LHCN-M2 (cell line): ENCODE data around the gene NOTCH1. TPM values are rescaled to one million over a fixed set of nuclear protein-coding genes. Genes with fewer than 3 reads are reported as not detected.
A peak's percentile ranks its signal among the peaks of the same experiment; 100 is the strongest.

ENCODE experiments used
- DNase-seq: peaks from one replicate; pipeline ENCODE4 v3.0.0-alpha.2; 2012; ENCODE audit warnings: low read depth
- total RNA-seq: library from RNA; depleted of rRNA; stranded (reverse); fragments of >200 nt; gene quantifications from 2 replicates; pipeline ENCODE4 v1.2.3, GENCODE V29; 2014

NOTCH1 gene
- total RNA-seq, 1 experiment from 2014 or later: 9.1 TPM

DNA sequence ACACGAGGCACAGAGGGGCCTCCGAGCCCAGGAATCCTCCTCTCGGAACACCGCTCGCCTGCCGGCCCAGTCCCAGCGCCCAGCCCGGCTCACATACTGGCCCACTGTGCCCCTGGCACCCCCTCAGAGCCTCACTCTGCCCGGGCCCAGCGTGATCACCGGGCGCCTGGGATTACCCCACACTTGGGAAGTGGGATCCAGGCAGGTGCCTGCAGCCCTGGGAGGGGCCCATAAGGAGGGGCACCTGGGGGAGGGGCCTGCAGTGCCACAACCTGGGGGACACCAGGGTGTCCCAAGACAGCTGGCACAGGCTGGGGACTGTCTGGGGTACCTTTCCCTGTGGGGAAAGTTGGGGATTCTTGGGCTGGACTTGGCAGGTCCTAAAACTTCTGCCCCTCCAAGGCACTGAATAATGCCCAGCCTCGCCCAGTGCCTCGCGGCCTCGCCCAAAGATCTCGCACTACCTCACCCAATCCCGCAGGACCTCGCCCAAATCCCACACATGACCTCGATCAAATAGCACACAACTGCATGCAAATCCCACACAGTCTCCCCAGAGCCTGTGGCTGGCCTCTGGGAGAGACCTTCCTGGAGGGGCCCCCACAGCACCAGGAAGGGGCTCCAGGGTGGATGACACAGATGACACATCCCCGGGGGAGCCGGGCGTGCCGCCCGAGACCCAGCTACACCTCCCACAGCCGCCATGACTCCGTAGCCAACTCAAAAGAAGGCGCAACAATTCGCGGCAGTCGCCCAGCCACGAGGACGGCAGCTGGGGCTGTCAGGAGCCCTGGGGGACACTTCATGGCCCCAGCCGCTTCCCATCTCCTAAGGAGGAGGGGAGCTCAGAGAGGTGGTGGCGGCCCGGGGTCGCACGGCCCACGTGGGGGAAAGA, 13.7 kb downstream of the NOTCH1 start:
- no peak for DNase-seq

GRCh38 chr9:136531186-136531903, 14.5 kb downstream of the NOTCH1 start:
- DNase-seq: no peak

DNA sequence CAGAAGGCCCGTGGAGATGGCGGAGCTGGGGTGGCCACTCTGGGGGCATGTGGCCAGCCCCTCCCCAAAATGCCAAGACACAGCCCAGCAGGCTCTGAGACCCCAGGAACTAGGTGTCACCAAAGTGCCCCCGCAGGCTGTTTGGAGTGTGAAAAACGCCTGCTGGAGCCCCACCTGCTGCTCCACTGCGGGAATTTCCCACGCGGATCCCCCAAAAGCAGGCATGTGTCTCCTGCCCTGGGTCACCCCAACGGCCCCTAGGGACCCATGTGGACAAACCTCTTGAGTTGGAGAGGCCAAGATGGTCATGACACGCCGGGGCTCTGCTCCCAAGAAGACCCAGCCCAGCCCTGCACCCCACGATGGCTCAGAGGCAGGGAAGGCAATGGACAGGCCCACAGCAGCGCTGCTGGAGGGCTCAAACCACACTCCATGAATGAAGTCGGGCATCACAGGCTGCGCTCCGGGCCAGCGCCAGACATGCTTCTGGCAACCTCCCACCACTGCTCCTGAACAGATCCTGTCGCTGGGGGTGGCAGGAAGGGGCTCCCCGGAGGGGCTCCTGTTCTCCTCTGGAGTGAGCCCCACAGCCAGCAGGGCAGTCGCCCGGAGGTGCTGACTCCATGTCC, 15.3 kb downstream of the NOTCH1 start:
- DNase-seq: no peak

DNA sequence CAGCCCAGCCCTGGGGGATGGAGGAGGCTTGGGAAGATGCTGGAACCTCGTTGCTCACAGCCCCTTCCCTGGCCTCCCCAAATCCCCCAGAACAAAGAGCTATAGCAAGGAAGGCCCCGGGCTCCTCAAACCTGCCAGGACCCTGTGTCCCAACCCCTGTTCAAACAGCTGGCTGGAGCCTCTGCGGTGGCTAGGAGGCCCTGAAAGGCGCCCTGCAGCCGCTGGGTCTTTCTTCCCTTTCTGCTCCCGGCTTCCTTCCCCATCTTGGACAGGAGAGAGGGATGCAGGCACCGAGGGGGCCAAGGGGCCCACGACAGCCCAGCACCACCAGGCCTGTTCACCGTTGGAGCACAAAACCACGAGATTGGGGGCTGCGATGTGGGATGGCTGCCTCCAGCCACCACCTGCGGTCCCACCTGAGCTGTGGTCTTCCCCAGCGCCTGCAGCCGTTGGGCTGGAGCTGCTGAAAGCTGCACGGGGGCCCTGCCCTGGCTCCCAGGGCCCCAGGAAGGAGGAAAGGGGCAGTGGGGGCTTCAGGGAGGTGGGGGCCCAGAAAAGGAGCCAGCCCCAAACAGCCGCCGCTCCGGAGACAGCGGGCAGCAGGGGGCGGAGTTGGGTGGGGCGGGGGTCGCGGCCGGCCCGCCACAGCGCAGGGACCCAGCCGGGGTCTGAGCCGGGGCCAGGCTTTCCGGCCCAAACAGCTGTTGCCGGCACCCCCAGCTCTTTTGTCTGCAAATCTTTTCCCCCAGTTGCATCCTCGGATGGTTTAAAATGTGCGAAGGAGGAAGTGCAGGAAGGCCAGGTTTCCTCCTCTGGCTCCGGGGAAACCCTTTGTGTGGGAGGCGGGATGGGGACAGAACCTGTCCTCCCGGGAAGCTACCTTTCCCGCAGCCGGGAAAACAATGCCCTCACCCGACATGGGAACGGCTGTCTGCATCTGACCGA, 16.1 kb downstream of the NOTCH1 start:
- DNase-seq: no peak

GRCh38 chr9:136528716-136529341, 17.0 kb downstream of the NOTCH1 start:
- no peak for DNase-seq

DNA sequence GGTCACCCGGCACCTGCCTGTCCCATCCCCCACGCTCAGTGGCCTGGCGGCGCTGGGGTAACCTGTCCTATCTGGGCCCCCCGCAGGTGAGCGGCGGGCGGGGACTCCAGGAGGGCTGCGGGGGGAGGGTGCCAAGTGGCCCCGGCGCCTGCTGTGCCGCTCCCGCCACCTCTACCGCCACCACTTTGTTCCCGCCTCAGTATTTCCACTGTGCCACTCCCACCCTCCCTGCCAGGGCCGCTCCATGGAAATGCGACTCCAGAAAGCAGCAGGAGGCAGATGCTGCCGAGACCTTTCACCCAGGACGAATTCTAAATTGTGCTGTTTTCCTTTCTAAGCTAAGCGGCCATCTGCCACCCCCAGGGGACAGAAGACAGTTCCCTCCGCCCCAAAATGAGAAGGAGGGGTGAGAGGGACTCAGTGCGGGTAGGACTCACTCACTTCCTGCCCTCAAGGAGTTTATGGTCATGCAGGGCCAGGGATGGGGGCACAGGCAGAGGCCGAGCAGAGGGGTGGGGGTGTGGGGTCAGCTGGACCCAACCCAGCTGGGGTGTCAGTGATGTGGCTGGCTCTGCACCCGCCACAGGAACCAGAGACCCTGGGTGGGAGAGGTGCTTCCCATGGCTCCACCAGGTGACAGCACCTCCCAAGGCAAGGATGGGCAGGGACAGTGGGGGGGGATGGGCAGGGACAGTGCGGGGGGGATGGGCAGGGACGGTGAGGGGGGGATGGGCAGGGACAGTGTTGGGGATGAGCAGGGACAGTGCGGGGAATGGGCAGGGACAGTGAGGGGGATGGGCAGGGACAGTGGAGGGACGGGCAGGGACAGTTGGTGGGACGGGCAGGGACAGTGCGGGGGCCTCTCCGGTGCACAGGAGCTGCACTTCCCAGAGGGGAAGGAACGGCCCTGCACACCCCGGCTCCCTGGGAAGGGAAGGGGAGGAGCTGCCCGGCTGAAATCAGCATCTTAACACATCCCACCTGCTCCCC, 17.8 kb downstream of the NOTCH1 start:
- no peak for DNase-seq

DNA sequence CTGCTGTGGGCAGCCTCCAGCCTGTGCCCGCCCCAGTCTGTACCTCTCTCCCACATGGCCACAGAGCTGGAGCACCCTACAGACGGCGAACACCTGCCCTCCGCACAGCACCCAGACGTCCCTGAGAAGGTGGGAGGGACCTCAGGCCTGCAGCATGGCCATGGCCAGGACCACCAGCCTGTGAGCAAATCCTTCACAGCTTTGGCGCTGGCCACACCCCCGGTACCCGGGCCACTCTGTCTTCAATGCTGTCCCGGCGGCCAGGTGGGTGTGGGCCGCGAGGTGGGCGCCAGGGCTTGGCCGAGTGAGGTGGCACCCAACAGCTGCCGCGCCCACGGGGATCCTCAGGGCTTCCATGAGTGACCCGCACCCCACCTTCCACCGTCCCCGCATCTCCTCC, 18.7 kb downstream of the NOTCH1 start:
- DNase-seq: no peak

DNA sequence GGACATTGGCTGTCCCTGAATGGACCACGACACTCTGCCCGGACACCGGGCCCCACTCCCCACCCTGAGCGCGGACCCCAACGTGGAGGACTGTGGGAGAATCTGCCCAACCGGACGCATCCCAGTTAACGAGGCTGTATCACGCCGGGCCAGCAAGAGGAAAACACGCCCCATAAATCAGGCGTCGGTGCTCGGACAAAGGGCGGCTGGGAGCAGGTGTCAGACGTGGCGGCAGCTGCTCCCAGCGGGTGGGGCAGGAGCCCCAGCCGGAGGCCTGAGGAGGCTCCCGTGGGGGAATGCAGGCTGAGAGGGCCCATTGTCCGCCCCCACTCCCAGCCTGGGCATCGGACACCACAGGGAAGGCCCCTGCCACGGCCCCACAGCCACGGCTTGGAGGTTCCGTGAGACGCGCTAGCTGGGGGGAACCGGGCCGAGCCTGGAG, 19.2 kb downstream of the NOTCH1 start:
- DNase-seq: no peak

GRCh38 chr9:136525841-136526499, 19.9 kb downstream of the NOTCH1 start:
- DNase-seq: peak; percentile 18

DNA sequence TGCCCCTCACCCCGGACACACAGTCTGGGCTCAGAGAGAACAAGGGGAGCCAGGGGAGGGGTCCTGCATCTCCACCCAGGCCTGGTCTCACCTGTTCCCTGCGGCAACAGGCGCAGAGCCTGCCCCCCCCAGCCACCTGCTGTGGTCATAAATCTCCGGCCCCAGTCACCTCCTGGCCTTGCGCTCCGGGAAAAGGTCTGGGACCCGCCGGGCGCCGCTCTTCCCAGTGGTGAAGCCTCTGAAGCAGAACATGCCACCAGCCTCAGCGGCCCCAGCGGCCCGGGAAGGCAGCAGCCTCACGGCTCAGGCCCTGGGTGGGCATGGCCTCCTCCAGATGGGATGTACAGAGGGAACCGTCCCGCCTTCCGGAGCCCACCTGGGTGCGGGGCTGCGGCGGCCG, 20.6 kb downstream of the NOTCH1 start:
- DNase-seq: no peak

DNA sequence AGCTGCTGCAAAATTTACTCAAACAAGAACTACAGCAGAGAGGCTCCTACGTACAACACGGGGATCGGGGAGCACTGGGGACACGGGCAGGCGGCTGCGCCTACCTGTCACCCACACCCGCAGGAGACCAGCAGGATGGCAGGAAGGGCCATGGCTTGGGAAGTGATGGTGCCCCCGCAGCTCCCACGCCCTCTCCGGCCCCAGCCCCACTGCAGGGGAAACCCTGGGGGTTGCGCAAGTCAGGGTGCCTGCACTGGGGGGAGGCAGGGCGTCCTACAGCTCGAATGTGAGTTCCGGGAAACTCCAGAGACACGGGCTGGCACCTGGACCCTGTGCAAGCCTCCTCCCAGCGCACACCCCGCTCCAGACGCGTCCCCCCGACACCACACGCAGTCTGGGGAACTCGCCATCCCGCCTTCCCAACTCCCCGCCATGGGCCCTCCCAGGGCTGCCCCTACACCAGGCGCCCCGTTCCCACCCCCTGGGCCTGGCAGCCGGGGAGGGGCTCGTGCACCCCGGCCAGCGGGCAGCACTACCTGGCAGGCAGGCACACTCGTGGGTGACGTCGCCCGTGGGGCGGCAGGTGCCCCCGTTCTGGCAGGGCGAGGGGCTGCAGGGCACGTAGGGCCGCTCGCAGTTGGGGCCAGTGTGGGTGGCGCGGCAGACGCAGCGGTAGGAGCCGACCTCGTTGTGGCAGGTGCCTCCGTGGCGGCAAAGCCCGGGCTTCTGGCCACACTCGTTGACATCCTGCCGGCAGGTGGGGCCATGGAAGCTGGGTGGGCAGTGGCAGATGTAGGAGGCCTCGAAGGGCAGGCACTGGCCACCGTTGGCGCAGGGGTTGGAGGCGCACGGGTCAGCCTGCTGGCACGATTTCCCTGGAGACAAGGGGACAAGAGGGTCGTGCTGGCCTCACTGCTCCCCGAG, 23.3 kb downstream of the NOTCH1 start:
- no peak for DNase-seq

DNA sequence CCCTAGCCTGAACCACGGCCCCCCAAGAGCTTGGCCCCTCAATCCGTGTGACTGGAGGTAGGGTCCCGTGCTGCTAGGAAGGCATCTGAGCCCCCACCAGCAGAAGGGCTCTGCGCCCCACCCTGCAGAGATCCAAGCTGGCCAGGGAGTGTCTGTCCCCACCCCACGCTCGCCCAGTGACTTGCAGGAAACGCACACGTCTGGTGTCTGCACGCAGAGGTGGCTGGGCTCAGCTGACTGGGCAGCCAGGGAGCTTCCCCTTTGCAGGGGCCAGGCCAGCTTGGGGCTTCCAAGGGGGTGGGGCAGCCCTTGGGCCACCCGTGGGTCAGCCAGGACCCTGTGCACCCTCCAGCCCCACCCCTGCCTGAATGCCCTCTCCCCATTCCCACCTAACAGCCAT, 24.3 kb downstream of the NOTCH1 start:
- DNase-seq: no peak

GRCh38 chr9:136520053-136520540, 25.8 kb downstream of the NOTCH1 start:
- DNase-seq: no peak

DNA sequence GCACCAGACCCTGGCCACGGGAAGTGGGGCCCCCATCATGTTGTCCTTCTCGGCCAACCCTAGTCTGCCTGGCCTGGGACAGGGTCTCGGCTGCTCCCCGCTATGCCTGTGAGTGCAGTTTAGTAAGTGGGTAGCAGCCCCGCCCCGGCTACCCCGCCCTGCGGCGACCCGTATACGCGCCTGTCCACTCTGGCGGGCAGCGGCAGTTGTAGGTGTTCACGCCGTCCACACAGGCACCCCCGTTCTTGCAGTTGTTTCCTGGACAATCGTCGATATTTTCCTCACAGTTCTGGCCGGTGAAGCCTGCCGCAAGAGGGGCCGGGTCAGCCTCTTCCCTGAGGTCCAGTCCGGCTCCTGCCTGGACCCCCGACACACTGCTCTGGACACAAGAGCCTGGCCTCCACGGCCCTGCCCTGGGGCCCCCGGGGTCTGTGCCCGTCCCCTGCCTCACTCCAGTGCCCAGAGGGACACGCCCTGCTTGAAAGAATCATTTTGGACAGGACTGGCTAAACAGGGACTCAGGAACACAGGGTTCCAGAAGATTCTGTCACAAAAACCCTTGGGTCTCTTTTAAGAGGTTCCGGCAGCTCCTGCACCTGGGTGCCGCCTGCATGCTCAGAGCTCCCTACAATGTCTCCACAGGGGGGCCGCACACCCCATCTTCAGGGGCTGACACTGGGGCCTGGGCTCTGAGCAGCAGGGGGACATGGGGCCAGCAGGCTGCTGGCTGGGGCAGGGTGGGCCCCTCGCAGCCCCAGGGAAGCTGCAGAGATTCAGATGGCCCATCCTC, 26.4 kb downstream of the NOTCH1 start:
- no peak for DNase-seq

GRCh38 chr9:136518623-136519022, 27.2 kb downstream of the NOTCH1 start:
- DNase-seq: no peak

GRCh38 chr9:136517950-136518349, 27.9 kb downstream of the NOTCH1 start:
- no peak for DNase-seq
